Mucosa of descending colon (tissue), 3 donors: Measurements from ENCODE around the gene GBE1. TPM values are rescaled to one million over a fixed set of nuclear protein-coding genes. Genes with fewer than 3 reads are reported as not detected.
A peak's percentile ranks its signal among the peaks of the same experiment; 100 is the strongest.

Source experiments
- ATAC-seq: fragments of 200-7000 bp; cut with Tn5 transposase; one replicate; pipeline ENCODE4 v1.9.1; 2020; ENCODE audit warnings: mild to moderate bottlenecking, moderate library complexity
- DNase-seq, 3 donors: peaks; one replicate each; pipeline ENCODE4 v3.0.0-alpha.2; 2020
- H3K36me3 ChIP-seq: fragments of 200-600 bp; one replicate; pipeline ENCODE4 v1.8.0; 2021; ENCODE audit warnings: low read depth, mild to moderate bottlenecking
- H3K4me1 ChIP-seq: fragments of 200-600 bp; one replicate; pipeline ENCODE4 v1.8.0; 2021; ENCODE audit warnings: low read depth, mild to moderate bottlenecking
- H3K4me3 ChIP-seq: fragments of 200-600 bp; one replicate; pipeline ENCODE4 v1.8.0; 2021; ENCODE audit warnings: mild to moderate bottlenecking
- H3K9me3 ChIP-seq: fragments of 200-600 bp; one replicate; pipeline ENCODE4 v1.8.0; 2021; ENCODE audit warnings: mild to moderate bottlenecking
- CTCF ChIP-seq: fragments of 200-600 bp; IDR thresholded peaks from one replicate; pipeline ENCODE4 v1.8.0; 2022; ENCODE audit warnings: antibody characterized with exemption, mild to moderate bottlenecking
- intact Hi-C, 2 donors: fragments of 100-400 bp; cut with DNase I in 1 of 2; cut with micrococcal nuclease in 1 of 2; formaldehyde crosslinking; loops; one replicate each; pipeline versions ENCODE4 v1.11.0 to v1.11.1; 2022; cut with DNase I, micrococcal nuclease
- total RNA-seq, 3 donors: library from RNA; stranded (reverse); fragmentation: NEBNext Ultra II Directional in 2 of 3; extraction: Animal tissue kit (Norgen Biotek cat#: 25700) in 2 of 3; gene quantifications; one replicate each; pipeline versions ENCODE4 v1.2.1 to v1.2.4, GENCODE V29; 2021 to 2023
- donor health status: DM: no; HTN: no; CAD: no; lungs with moderate emphysema.
- donor health status: DM: no; HTN: no; CAD: no.
- donor health status: DM: no; HTN: yes; CAD: no.

Gene GBE1
- total RNA-seq, 3 donors from 2014 or later: 17.7 to 20.3 (median 18.8) TPM

- Histone ChIP-seq H3K4me1 (no peaks in the 10 kb centered on the region), H3K36me3 (no peaks in the 10 kb centered on the region), H3K9me3 (no peaks in the 10 kb centered on the region), H3K4me3 (no peak overlapping the region)
- ATAC-seq (no peak), DNase-seq (no peak)
- intact Hi-C loops: no loop called here
- TF ChIP-seq CTCF: no peak
Observed at GRCh38 chr3:81492040-81492439, 269.4 kb downstream of the GBE1 start.

GRCh38 chr3:81490541-81491288, 270.7 kb downstream of the GBE1 start:
- TF ChIP-seq CTCF: peak; percentile 72
- intact Hi-C loops: no loop called here
- H3K9me3 ChIP-seq: no peaks in the 10 kb centered on the region

GRCh38 chr3:81485444-81485865, 276.0 kb downstream of the GBE1 start:
- no peaks in the 10 kb centered on the region for H3K9me3 ChIP-seq
- DNase-seq (peak in 1 of 3 donors; percentile 40), ATAC-seq (peak; percentile 98)
- TF ChIP-seq CTCF: no peak
- intact Hi-C loops: no loop called here
- no peak overlapping the region for H3K4me3 ChIP-seq
- peaks cover 11% of the 10 kb centered on the region for H3K4me1 ChIP-seq
- H3K36me3 ChIP-seq: no peaks in the 10 kb centered on the region

More at GRCh38 chr3:81490541-81491288, 270.7 kb downstream of the GBE1 start:
- Histone ChIP-seq H3K4me1 (peaks cover 2% of the 10 kb centered on the region), H3K36me3 (no peaks in the 10 kb centered on the region), H3K4me3 (no peak overlapping the region)
- ATAC-seq (peak; percentile 93), DNase-seq (peak in 2 of 3 donors; percentile 38 to 98)

GRCh38 chr3:81484520-81484919, 276.9 kb downstream of the GBE1 start:
- no peak overlapping the region for H3K4me3 ChIP-seq
- H3K36me3 ChIP-seq: no peaks in the 10 kb centered on the region
- DNase-seq (no peak), ATAC-seq (peak; percentile 24)
- no peaks in the 10 kb centered on the region for H3K9me3 ChIP-seq
- intact Hi-C loops: no loop called here
- H3K4me1 ChIP-seq: peaks cover 11% of the 10 kb centered on the region
- TF ChIP-seq CTCF: no peak

GRCh38 chr3:81483046-81483445, 278.4 kb downstream of the GBE1 start:
- intact Hi-C loops: no loop called here
- no peak for TF ChIP-seq CTCF

More at GRCh38 chr3:81483046-81483445, 278.4 kb downstream of the GBE1 start:
- H3K36me3 ChIP-seq: no peaks in the 10 kb centered on the region
- peaks cover 11% of the 10 kb centered on the region for H3K4me1 ChIP-seq
- no peak for ATAC-seq
- no peak for DNase-seq
- H3K9me3 ChIP-seq: no peaks in the 10 kb centered on the region
- no peak overlapping the region for H3K4me3 ChIP-seq
